GM20000 (cell line): ENCODE data around the gene FREM2.

Source experiments
- DNase-seq: peaks from one replicate; pipeline ENCODE4 v3.0.0; 2012; ENCODE audit warnings: low spot score
- TF ChIP-seq, protein P1 (sequence below): IDR thresholded peaks from 2 replicates; pipeline ENCODE4 v1.5.1; 2012; ENCODE audit warnings: mild to moderate bottlenecking, control low read depth; ENCODE audit errors: extremely low read depth, missing control alignments

FREM2 gene

DNA sequence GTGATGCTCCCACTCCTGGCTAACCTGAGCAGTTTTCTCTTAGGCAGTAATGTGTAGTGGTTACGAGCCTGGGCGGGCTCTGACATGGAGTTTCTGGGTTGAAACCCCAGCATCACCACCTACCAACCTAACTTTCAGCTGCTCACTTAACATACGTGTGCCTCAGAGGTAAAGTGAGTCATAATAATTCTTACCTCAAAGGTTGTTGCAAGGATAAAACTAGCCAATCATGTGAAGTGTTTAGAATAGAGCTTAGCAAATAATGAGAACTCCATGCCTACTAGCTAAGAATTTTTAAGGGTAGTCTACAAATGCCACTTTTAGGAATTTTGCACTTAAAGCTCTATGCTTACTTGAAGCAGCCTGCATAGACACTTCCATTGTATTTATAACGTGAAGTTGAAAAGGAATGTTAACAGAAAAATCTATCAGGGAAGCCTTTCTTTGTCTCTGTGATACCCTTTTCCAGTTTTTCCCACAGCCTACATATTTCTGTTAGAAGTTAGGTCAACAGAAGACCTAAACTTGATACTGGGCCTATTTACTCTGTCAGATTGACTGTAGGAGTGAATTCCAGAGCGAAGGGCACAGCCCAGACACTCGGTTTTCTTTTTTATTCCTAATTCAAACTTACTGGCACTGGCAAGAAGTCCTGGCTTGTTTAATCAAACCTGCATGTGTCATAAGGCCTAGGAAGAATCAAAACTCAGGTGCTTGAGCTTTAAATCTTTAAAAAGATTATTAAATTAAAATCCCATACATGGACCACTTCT lies 90.7 kb downstream of the FREM2 start:
- TF ChIP-seq, protein P1, sequence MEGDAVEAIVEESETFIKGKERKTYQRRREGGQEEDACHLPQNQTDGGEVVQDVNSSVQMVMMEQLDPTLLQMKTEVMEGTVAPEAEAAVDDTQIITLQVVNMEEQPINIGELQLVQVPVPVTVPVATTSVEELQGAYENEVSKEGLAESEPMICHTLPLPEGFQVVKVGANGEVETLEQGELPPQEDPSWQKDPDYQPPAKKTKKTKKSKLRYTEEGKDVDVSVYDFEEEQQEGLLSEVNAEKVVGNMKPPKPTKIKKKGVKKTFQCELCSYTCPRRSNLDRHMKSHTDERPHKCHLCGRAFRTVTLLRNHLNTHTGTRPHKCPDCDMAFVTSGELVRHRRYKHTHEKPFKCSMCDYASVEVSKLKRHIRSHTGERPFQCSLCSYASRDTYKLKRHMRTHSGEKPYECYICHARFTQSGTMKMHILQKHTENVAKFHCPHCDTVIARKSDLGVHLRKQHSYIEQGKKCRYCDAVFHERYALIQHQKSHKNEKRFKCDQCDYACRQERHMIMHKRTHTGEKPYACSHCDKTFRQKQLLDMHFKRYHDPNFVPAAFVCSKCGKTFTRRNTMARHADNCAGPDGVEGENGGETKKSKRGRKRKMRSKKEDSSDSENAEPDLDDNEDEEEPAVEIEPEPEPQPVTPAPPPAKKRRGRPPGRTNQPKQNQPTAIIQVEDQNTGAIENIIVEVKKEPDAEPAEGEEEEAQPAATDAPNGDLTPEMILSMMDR = no peak
- no peak for DNase-seq

DNA sequence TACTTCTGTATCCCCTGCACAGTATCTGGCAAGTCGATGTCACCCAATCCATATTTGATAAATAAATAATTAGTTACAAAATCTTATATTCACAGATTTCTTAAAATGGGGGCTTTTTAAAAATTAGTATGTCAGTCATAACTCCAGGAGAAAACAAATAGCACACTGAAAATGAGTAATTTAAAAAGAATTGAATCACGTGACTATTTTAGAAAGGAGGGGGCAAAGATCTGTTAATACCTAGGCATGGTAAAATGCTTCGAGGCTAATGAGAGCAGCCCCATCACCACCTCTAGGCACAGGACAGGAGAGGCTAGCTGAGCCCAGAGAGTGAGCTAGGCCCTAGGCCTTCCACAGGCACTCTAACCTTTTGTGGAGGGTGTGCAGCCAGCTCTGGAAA lies 94.7 kb downstream of the FREM2 start:
- TF ChIP-seq, protein P1 = no peak

DNA sequence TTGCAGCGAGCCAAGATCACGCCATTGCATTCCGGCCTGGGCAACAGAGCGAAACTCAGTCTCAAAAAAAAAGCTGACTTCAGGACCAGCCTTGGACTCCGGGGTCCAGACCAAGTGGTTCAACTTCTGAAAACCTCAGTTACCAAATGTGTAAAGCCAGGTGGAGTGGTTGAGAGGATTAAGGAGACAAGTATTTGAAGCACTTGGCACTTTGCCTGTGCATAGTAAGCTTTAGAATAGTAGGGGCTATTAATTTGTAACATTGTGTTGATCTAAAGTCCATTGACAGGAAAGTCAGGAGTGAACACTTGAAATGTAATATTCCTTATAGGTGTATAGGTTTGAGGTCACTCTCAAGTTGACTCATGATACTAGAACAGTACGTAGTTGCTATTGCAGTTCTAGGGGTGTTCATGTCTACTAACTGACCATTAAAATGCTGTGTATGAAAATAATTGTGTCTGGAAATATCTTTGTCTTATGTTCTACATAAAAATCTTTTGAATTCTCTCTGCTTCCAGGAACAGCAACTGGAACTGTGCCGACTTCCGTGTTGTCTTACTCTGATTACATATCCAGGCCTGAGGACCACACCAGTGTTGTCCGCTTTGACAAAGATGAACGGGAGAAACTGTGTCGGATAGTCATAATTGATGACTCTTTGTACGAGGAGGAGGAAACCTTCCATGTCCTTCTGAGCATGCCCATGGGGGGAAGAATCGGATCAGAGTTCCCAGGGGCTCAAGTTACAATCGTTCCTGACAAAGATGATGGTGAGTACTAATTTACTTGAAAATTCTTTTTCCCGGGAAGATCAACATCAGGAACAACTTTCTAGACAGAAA lies 97.4 kb downstream of the FREM2 start:
- TF ChIP-seq, protein P1 = no peak
- no peak for DNase-seq

More for the DNA sequence above, 94.7 kb downstream of the FREM2 start:
- no peak for DNase-seq

DNA sequence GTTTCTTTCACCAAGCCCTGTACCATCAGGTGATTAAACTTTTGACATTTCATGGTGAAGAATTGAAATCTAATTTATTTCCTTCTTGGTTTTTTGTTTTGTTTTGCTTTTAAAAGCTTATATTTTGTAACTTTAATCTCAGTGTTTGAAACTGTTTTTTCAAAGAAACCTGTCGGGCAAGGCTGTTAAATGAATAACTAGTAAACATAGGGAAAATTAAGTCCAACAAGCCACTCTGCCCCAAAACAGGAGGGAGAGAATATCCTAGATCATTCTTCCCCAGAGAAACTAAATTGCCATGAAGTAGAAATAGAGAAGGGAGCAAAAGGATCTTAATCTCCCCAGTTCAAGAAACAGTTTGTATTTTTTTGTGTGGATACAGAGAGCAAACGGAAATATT lies 98.2 kb downstream of the FREM2 start:
- TF ChIP-seq, protein P1 = no peak

DNA sequence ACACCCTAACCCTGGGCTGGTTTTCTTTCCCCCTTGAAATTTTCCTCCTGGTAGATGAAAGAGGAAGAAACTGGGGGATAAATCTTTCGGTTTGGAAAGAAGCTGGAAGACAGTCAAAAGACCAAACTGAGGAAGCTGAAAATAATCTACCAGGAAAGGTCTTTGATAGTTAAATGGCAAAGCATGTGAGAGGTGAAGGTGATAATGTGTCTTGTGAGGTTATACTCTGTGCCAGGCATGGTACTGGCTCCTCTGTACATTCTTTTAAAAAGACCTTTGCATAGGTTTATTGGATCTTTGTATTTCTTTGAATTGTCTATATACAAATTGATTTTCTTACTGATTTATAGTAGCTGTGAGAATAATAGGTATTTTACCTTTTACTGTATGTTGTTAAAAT lies 98.6 kb downstream of the FREM2 start:
- no peak for DNase-seq
- TF ChIP-seq, protein P1 = no peak

More for the DNA sequence above, 98.2 kb downstream of the FREM2 start:
- DNase-seq = no peak

DNA sequence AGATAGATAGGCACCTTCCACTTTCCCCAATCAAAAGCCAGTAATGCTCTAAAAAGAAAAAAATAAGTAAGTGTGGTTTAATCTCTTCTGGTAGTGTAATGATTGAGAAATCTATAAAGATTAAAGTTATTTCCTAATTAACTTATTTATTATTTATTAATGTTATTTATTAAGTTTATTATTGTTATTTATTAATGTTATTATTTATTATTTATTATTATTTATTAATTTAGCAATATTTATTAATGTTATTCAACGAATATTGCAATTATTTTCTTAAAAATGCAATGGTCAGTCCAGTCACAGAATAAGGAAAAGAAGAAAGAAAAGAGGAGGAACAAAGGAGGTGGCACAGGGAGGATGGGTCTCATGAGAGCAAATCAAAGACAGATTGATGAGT lies 100.7 kb downstream of the FREM2 start:
- no peak for DNase-seq
- TF ChIP-seq, protein P1 = no peak

DNA sequence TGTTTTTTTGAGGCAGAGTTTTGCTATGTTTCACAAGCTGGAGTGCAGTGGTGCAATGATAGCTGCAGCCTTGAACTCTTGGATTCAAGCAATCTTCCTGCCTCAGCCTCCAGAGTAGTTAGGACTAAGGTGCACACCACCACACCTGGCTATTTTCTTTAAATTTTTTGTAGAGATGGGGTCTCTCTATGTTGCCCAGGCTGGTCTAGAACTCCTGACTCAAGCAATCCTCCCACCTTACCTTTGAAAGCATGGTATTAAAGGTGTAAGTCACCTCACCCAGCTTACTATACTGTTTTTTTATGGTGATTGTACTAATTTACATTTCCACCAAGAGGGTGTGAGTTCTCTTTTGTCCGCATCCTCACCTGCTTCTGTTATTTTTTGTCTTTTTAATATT lies 110.0 kb downstream of the FREM2 start:
- TF ChIP-seq, protein P1 = no peak

More for the DNA sequence above, 110.0 kb downstream of the FREM2 start:
- DNase-seq = no peak
